MM.1S (cell line): ENCODE results near the gene ING4.

Source experiments
- DNase-seq: peaks from one replicate; pipeline ENCODE4 v3.0.0-alpha.2; 2015
- H2AFZ ChIP-seq: fragments of 300-600 bp; sonication (generic); 2 replicates; pipeline ENCODE4 v1.6.0; 2016; ENCODE audit warnings: antibody characterized with exemption, low read length
- H3F3A ChIP-seq: fragments of 300-600 bp; sonication (generic); 2 replicates; pipeline ENCODE4 v1.6.1; 2016; ENCODE audit warnings: mild to moderate bottlenecking, antibody characterized with exemption, low read length, moderate library complexity, mixed read lengths; ENCODE audit not compliant: insufficient read depth
- H3K27ac ChIP-seq: fragments of 300-600 bp; sonication (generic); 2 replicates; pipeline ENCODE4 v1.5.1; 2016; ENCODE audit warnings: mild to moderate bottlenecking, low read length
- H3K27me3 ChIP-seq: fragments of 300-600 bp; sonication (generic); replicated peaks from 2 replicates; pipeline ENCODE4 v1.6.0; 2016; ENCODE audit warnings: low read length; ENCODE audit not compliant: insufficient read depth
- H3K36me3 ChIP-seq: fragments of 300-600 bp; sonication (generic); replicated peaks from 2 replicates; pipeline ENCODE4 v1.6.1; 2016; ENCODE audit warnings: mild to moderate bottlenecking, low read length, mixed read lengths; ENCODE audit not compliant: insufficient read depth
- H3K4me1 ChIP-seq: fragments of 300-600 bp; sonication (generic); 2 replicates; pipeline ENCODE4 v1.6.1; 2016; ENCODE audit warnings: low read length, mixed read lengths
- H3K4me2 ChIP-seq: fragments of 300-600 bp; sonication (generic); 2 replicates; pipeline ENCODE4 v1.6.0; 2016; ENCODE audit warnings: low read depth, low read length
- H3K4me3 ChIP-seq: fragments of 300-600 bp; sonication (generic); 2 replicates; pipeline ENCODE4 v1.5.1; 2016; ENCODE audit warnings: low read length, mixed read lengths
- H3K79me2 ChIP-seq: fragments of 300-600 bp; sonication (generic); 2 replicates; pipeline ENCODE4 v1.6.1; 2016; ENCODE audit warnings: mixed run types, low read length, mixed read lengths
- H3K9ac ChIP-seq: fragments of 300-600 bp; sonication (generic); 2 replicates; pipeline ENCODE4 v1.6.1; 2016; ENCODE audit warnings: low read length, mixed read lengths
- H3K9me2 ChIP-seq: fragments of 300-600 bp; sonication (generic); replicated peaks from 2 replicates; pipeline ENCODE4 v1.6.1; 2016; ENCODE audit warnings: mild to moderate bottlenecking, low read length, mixed read lengths; ENCODE audit not compliant: insufficient read depth
- H3K9me3 ChIP-seq: fragments of 300-600 bp; sonication (generic); replicated peaks from 2 replicates; pipeline ENCODE4 v1.6.1; 2016; ENCODE audit warnings: mild to moderate bottlenecking, low read length, mixed read lengths; ENCODE audit not compliant: insufficient read depth
- H4K20me1 ChIP-seq: fragments of 300-600 bp; sonication (generic); 2 replicates; pipeline ENCODE4 v1.6.1; 2016; ENCODE audit warnings: mild to moderate bottlenecking, low read length, moderate library complexity, mixed read lengths; ENCODE audit not compliant: insufficient read depth
- EZH2 ChIP-seq: fragments of 300-600 bp; sonication (generic); optimal IDR thresholded peaks from 2 replicates; pipeline ENCODE3; 2017; ENCODE audit warnings: low read depth, mild to moderate bottlenecking, antibody characterized with exemption, low read length, mixed read lengths
- EZH2phosphoT487 ChIP-seq: fragments of 300-600 bp; sonication (generic); IDR thresholded peaks from 2 replicates; pipeline ENCODE4 v1.6.1; 2018; ENCODE audit warnings: antibody characterized with exemption, low read length
- TF ChIP-seq, protein P1 (sequence below): fragments of 300-600 bp; sonication (generic); IDR thresholded peaks from 2 replicates; pipeline ENCODE4 v1.5.1; 2016; ENCODE audit warnings: antibody characterized with exemption, low read length, mixed read lengths

Gene ING4

DNA sequence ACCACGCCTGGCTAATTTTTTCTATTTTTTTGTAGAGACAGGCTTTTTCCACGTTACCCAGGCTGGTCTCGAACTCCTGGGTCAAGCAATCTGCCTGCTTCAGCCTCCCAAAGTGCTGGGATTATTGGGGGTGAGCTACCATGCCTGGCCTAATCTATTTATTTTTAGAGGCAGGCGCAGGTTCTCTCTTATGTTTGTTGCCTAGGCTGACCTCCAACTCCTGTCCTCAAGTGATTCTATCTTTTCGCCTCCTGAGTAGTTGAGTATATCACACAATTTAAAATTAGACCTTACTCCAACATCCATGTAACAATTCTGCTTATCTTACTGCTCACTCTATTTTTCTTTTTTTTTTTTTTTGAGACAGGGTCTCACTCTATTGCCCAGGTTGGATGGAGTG lies 8.9 kb downstream of the ING4 start:
- no peak for TF ChIP-seq EZH2
- TF ChIP-seq, protein P1, sequence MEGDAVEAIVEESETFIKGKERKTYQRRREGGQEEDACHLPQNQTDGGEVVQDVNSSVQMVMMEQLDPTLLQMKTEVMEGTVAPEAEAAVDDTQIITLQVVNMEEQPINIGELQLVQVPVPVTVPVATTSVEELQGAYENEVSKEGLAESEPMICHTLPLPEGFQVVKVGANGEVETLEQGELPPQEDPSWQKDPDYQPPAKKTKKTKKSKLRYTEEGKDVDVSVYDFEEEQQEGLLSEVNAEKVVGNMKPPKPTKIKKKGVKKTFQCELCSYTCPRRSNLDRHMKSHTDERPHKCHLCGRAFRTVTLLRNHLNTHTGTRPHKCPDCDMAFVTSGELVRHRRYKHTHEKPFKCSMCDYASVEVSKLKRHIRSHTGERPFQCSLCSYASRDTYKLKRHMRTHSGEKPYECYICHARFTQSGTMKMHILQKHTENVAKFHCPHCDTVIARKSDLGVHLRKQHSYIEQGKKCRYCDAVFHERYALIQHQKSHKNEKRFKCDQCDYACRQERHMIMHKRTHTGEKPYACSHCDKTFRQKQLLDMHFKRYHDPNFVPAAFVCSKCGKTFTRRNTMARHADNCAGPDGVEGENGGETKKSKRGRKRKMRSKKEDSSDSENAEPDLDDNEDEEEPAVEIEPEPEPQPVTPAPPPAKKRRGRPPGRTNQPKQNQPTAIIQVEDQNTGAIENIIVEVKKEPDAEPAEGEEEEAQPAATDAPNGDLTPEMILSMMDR = no peak
- Histone ChIP-seq H3K27me3 (no peaks in the 10 kb centered on the region), H3K27ac (no peak overlapping the region), H3K4me2 (no peak overlapping the region), H4K20me1 (no peaks in the 10 kb centered on the region), H3K79me2 (no peaks in the 10 kb centered on the region), H3K4me3 (no peak overlapping the region), H3K9me3 (no peaks in the 10 kb centered on the region), H3K9ac (no peak overlapping the region), H2AFZ (no peak overlapping the region), H3K4me1 (no peaks in the 10 kb centered on the region), H3F3A (no peaks in the 10 kb centered on the region), H3K36me3 (no peaks in the 10 kb centered on the region), H3K9me2 (no peaks in the 10 kb centered on the region)
- DNase-seq = no peak

- TF ChIP-seq, protein P1 = no peak
- TF ChIP-seq EZH2phosphoT487 (no peak), EZH2 (no peak)
- no peaks in the 10 kb centered on the region for H3K79me2 ChIP-seq
- H2AFZ ChIP-seq = no peak overlapping the region
- H3K36me3 ChIP-seq = no peaks in the 10 kb centered on the region
- H3K4me2 ChIP-seq = no peak overlapping the region
- DNase-seq = no peak
- H3K9me3 ChIP-seq = no peaks in the 10 kb centered on the region
- no peaks in the 10 kb centered on the region for H3F3A ChIP-seq
- no peak overlapping the region for H3K9ac ChIP-seq
- H4K20me1 ChIP-seq = no peaks in the 10 kb centered on the region
- H3K4me3 ChIP-seq = no peak overlapping the region
- no peaks in the 10 kb centered on the region for H3K9me2 ChIP-seq
- H3K27me3 ChIP-seq = no peaks in the 10 kb centered on the region
- H3K27ac ChIP-seq = no peak overlapping the region
- H3K4me1 ChIP-seq = no peaks in the 10 kb centered on the region
Observed at GRCh38 chr12:6653342-6653741, 9.6 kb downstream of the ING4 start.

DNA sequence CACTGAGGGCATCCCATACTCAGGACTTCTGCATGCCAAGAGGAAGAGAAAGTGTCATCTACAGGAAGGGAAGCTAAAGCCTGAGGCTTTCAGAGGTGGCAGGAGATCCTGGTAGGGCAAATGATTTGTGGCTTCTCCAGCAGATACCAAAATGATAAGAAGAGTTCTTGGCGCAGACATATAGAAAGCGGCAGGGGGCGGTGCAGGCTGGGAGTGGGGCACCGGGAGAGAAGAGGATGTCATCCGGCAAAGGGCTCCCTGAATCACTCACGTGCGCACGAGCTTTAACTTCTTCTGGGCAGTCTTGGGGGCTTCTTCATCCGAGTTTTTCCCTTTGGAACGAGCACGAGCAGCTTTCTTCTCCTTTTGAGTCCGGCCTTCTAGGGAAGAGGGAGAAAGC lies 10.5 kb downstream of the ING4 start:
- Histone ChIP-seq H3K27ac (no peak overlapping the region), H3K4me1 (no peaks in the 10 kb centered on the region), H3K9me3 (no peaks in the 10 kb centered on the region), H3K36me3 (no peaks in the 10 kb centered on the region), H3K4me2 (no peak overlapping the region), H3K9me2 (no peaks in the 10 kb centered on the region), H2AFZ (no peak overlapping the region), H3K27me3 (no peaks in the 10 kb centered on the region), H3K79me2 (no peaks in the 10 kb centered on the region), H3K9ac (no peak overlapping the region), H3K4me3 (no peak overlapping the region), H3F3A (no peaks in the 10 kb centered on the region), H4K20me1 (no peaks in the 10 kb centered on the region)
- TF ChIP-seq, protein P1 = no peak
- TF ChIP-seq EZH2phosphoT487 (no peak), EZH2 (no peak)
- DNase-seq = no peak

DNA sequence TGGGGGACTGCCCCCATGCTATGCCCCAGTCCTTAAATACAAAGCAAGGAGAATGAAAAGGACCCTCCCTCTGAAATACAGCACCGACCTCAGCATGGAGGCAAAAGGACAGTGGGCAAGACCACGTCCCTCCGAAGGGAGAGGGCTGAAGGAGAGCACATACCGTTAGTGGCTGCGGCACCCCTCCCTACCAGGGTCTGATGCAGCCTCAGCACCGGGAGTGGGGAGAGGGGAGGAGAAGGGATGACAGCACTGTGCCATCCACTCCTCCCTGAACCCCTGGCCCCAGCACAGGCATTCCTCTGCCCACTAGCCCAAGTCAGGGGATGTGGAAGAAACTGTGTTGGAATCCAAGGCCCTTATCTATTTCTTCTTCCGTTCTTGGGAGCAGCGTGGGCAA lies 12.1 kb downstream of the ING4 start:
- no peaks in the 10 kb centered on the region for H3K4me1 ChIP-seq
- H3K9me3 ChIP-seq = no peaks in the 10 kb centered on the region
- no peak overlapping the region for H2AFZ ChIP-seq
- no peak overlapping the region for H3K4me3 ChIP-seq
- no peaks in the 10 kb centered on the region for H3K27me3 ChIP-seq
- H3K36me3 ChIP-seq = no peaks in the 10 kb centered on the region
- H4K20me1 ChIP-seq = no peaks in the 10 kb centered on the region
- no peaks in the 10 kb centered on the region for H3F3A ChIP-seq
- no peak overlapping the region for H3K9ac ChIP-seq
- no peak overlapping the region for H3K4me2 ChIP-seq
- no peaks in the 10 kb centered on the region for H3K9me2 ChIP-seq
- no peak for TF ChIP-seq EZH2
- TF ChIP-seq, protein P1 = no peak
- TF ChIP-seq EZH2phosphoT487 = no peak
- no peak for DNase-seq
- H3K27ac ChIP-seq = no peak overlapping the region
- no peaks in the 10 kb centered on the region for H3K79me2 ChIP-seq
